Measurements from ENCODE around the gene ARL4A. TPM values are rescaled to one million over a fixed set of nuclear protein-coding genes. Genes with fewer than 3 reads are reported as not detected.

ARL4A gene
- total RNA-seq, 1 experiment from 2014 or later = 18.3 TPM

- Histone ChIP-seq H3K27me3 (replicated peaks; ENCODE audit: insufficient read depth, low read depth, low read length, poor library complexity) (no peaks in the 10 kb centered on the region), H3K9me3 (ENCODE audit: low read depth, low read length, poor library complexity, severe bottlenecking) (no peaks in the 10 kb centered on the region), H3K27ac (ENCODE audit: low read depth, low read length, poor library complexity, severe bottlenecking) (no peak overlapping the region), H3K4me3 (ENCODE audit: low read depth, low read length, poor library complexity, severe bottlenecking) (no peak overlapping the region), H3K4me1 (ENCODE audit: insufficient read depth, low read length, poor library complexity, severe bottlenecking) (no peaks in the 10 kb centered on the region), H3K36me3 (ENCODE audit: insufficient read depth, low read length, poor library complexity, severe bottlenecking) (no peaks in the 10 kb centered on the region)
- TF ChIP-seq EZH2 (IDR thresholded peaks at IDR 0.05; ENCODE audit: borderline replicate concordance, low read depth, low read length, poor library complexity, severe bottlenecking) (no peak), CTCF (conservative IDR thresholded peaks at IDR 0.05; ENCODE audit: low read depth, low read length) (no peak)
- intact Hi-C loops (cut with micrococcal nuclease; ENCODE audit: unreplicated experiment) = no loop called here
- POLR2A ChIA-PET (ENCODE audit: low non-redundant PET) = no interaction called here
- CTCF ChIA-PET = no interaction called here
- no TSS peak for BruUV-seq (replicated peaks)
- DNase-seq (ENCODE audit: low spot score) = no peak
Measured at GRCh38 chr7:12737836-12738235, 50.4 kb downstream of the ARL4A start.

- H3K4me1 ChIP-seq (ENCODE audit: insufficient read depth, low read length, poor library complexity, severe bottlenecking) = no peaks in the 10 kb centered on the region
- H3K9me3 ChIP-seq (ENCODE audit: low read depth, low read length, poor library complexity, severe bottlenecking) = no peaks in the 10 kb centered on the region
- no TSS peak for BruUV-seq (replicated peaks)
- POLR2A ChIA-PET (ENCODE audit: low non-redundant PET) = no interaction called here
- CTCF ChIA-PET = no interaction called here
- no peak overlapping the region for H3K27ac ChIP-seq (ENCODE audit: low read depth, low read length, poor library complexity, severe bottlenecking)
- no peaks in the 10 kb centered on the region for H3K27me3 ChIP-seq (replicated peaks; ENCODE audit: insufficient read depth, low read depth, low read length, poor library complexity)
- H3K4me3 ChIP-seq (ENCODE audit: low read depth, low read length, poor library complexity, severe bottlenecking) = no peak overlapping the region
- intact Hi-C loops (cut with micrococcal nuclease; ENCODE audit: unreplicated experiment) = no loop called here
- TF ChIP-seq EZH2 (IDR thresholded peaks at IDR 0.05; ENCODE audit: borderline replicate concordance, low read depth, low read length, poor library complexity, severe bottlenecking) (no peak), CTCF (conservative IDR thresholded peaks at IDR 0.05; ENCODE audit: low read depth, low read length) (no peak)
- H3K36me3 ChIP-seq (ENCODE audit: insufficient read depth, low read length, poor library complexity, severe bottlenecking) = no peaks in the 10 kb centered on the region
- DNase-seq (ENCODE audit: low spot score) = no peak
Measured at GRCh38 chr7:12738665-12739064, 51.2 kb downstream of the ARL4A start.

Other genes with a start within 250 kb of the ARL4A start
- 0.09 and 0.39 TPM in 2 replicates for gene SCIN, start 116.9 kb upstream of the ARL4A start, total RNA-seq (2021)